ENCODE measurements around the gene ALX4.

ALX4 gene

GRCh38 chr11:44310463-44311272 is 729 bp upstream of the ALX4 start:
- Histone ChIP-seq H3K36me3 (no peaks in the 10 kb centered on the region), H3K27ac (no peak overlapping the region), H3K9me3 (no peaks in the 10 kb centered on the region), H3K4me3 (ENCODE audit: low read depth in 1 of 2, low read length in 1 of 2) (no peak overlapping the region), H3K4me1 (ENCODE audit: control insufficient read depth in 1 of 2, insufficient read depth in 1 of 2, low read depth in 1 of 2, low read length in 1 of 2) (peaks cover 7 to 20% of the 10 kb centered on the region in 2 experiments), H3K27me3 (peaks cover 100% of the 10 kb centered on the region)
- no peak for TF ChIP-seq CTCF (IDR thresholded peaks at IDR 0.05)

GRCh38 chr11:44310206-44310462 is 195 bp upstream of the ALX4 start:
- no peaks in the 10 kb centered on the region for H3K36me3 ChIP-seq
- no peaks in the 10 kb centered on the region for H3K9me3 ChIP-seq
- H3K27me3 ChIP-seq = peaks cover 100% of the 10 kb centered on the region
- no peak overlapping the region for H3K27ac ChIP-seq
- peaks cover 13 to 26% of the 10 kb centered on the region in 2 experiments for H3K4me1 ChIP-seq (ENCODE audit: control insufficient read depth in 1 of 2, insufficient read depth in 1 of 2, low read depth in 1 of 2, low read length in 1 of 2)
- no peak overlapping the region for H3K4me3 ChIP-seq (ENCODE audit: low read depth in 1 of 2, low read length in 1 of 2)
- TF ChIP-seq CTCF (IDR thresholded peaks at IDR 0.05) = no peak

- H3K27ac ChIP-seq = no peak overlapping the region
- no peak overlapping the region for H3K4me3 ChIP-seq (ENCODE audit: low read depth in 1 of 2, low read length in 1 of 2)
- peaks cover 19 to 36% of the 10 kb centered on the region in 2 experiments for H3K4me1 ChIP-seq (ENCODE audit: control insufficient read depth in 1 of 2, insufficient read depth in 1 of 2, low read depth in 1 of 2, low read length in 1 of 2)
- no peak for TF ChIP-seq CTCF (IDR thresholded peaks at IDR 0.05)
- peaks cover 100% of the 10 kb centered on the region for H3K27me3 ChIP-seq
- no peaks in the 10 kb centered on the region for H3K9me3 ChIP-seq
- H3K36me3 ChIP-seq = no peaks in the 10 kb centered on the region
Observed at GRCh38 chr11:44308923-44309477, 939 bp downstream of the ALX4 start.

GRCh38 chr11:44308256-44308922 is 1.6 kb downstream of the ALX4 start:
- Histone ChIP-seq H3K4me1 (ENCODE audit: control insufficient read depth in 1 of 2, insufficient read depth in 1 of 2, low read depth in 1 of 2, low read length in 1 of 2) (peaks cover 19 to 36% of the 10 kb centered on the region in 2 experiments), H3K36me3 (no peaks in the 10 kb centered on the region), H3K4me3 (ENCODE audit: low read depth in 1 of 2, low read length in 1 of 2) (no peak overlapping the region), H3K27me3 (peaks cover 100% of the 10 kb centered on the region), H3K27ac (no peak overlapping the region), H3K9me3 (no peaks in the 10 kb centered on the region)
- no peak for TF ChIP-seq CTCF (IDR thresholded peaks at IDR 0.05)

- Histone ChIP-seq H3K27me3 (peaks cover 100% of the 10 kb centered on the region), H3K4me1 (ENCODE audit: control insufficient read depth in 1 of 2, insufficient read depth in 1 of 2, low read depth in 1 of 2, low read length in 1 of 2) (peaks cover 19 to 36% of the 10 kb centered on the region in 2 experiments), H3K9me3 (no peaks in the 10 kb centered on the region), H3K4me3 (ENCODE audit: low read depth in 1 of 2, low read length in 1 of 2) (no peak overlapping the region), H3K36me3 (no peaks in the 10 kb centered on the region), H3K27ac (no peak overlapping the region)
- no peak for TF ChIP-seq CTCF (IDR thresholded peaks at IDR 0.05)
Observed at GRCh38 chr11:44307340-44308099, 2.4 kb downstream of the ALX4 start.
